ENCODE results near the gene KAZN. TPM values are rescaled to one million over a fixed set of nuclear protein-coding genes. Genes with fewer than 3 reads are reported as not detected.

Gene KAZN
- polyA plus RNA-seq, 1 donor from 2014 or later = 20.6 TPM

DNA sequence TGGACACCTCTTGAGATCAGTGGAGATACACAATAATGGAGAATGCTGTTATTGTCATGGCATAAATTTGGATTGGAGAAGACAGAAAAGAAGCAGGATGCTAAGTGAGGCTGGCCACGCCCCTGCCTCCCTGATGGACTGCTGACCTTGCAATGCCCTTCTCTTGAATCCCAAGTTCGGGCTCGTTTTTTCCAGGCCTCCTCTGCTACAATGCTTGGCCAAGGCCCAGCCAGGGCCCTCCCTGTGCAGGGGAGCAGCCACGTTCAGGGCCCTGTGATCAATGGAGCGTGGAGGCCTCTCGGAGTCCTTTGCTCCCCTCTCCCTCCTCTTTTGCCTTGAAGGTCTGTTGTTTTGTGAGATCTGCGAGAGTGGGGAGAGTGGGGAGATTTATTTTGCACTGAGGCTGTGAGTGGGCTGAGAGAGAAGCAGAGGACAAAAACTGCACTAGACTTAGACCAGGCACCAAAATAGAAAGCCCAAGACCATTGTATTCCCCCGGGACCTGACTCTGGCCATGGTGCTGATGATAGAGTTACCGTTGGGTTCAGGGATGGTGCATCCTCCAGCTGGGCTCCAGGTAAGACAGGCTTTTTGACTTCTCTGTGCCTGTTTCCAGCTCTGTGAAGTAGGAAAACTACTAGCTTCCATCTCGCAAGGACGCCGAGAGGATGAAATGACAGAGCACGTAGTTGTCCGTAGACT, 268.6 kb downstream of the KAZN start:
- no peaks in the 10 kb centered on the region for H3K9me2 ChIP-seq (ENCODE audit: insufficient read depth, low read length)
- H4K20me1 ChIP-seq (ENCODE audit: insufficient read depth) = no peaks in the 10 kb centered on the region
- no peak overlapping the region for H2AFZ ChIP-seq (ENCODE audit: low read depth, low read length)
- no peaks in the 10 kb centered on the region for H3K36me3 ChIP-seq (ENCODE audit: insufficient read depth, low read length)
- no peaks in the 10 kb centered on the region for H3K27me3 ChIP-seq (ENCODE audit: insufficient read depth, low read depth, low read length)
- H3F3A ChIP-seq (ENCODE audit: insufficient read depth, low read length, poor library complexity, severe bottlenecking) = no peaks in the 10 kb centered on the region
- H3K9me3 ChIP-seq (ENCODE audit: low read length) = no peaks in the 10 kb centered on the region
- H3K9ac ChIP-seq (ENCODE audit: low read length) = no peak overlapping the region
- no peak overlapping the region for H3K4me3 ChIP-seq (ENCODE audit: low read length)
- H3K4me2 ChIP-seq (ENCODE audit: low read length) = no peak overlapping the region
- peaks cover 3% of the 10 kb centered on the region for H3K79me2 ChIP-seq (replicated peaks; ENCODE audit: insufficient read depth, low read length)
- no peak for TF ChIP-seq RAD21 (conservative IDR thresholded peaks at IDR 0.05)
- no peak for TF ChIP-seq TAF1 (IDR thresholded peaks at IDR 0.05; ENCODE audit: low read depth)
- H3K27ac ChIP-seq (ENCODE audit: low read length) = no peak overlapping the region

DNA sequence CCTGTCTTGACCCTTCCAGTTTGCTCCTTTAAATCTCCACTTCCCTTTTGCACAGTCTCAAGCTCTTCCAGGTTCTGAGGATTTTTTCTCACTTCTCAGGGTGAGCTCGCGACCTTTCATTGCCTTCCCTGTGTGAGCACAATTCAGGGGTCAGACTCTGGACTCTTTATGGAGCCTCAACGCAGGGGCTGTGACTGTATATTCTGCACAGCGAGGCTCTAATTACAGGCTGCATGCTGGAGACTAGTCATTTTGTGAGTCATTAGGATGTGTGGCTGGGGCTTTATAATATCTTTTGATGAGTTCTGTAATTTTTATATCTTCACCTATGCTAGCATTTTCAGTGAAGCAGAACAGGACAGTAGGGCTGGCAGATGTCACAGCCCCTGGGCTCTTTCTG, 270.7 kb downstream of the KAZN start:
- Histone ChIP-seq H3K4me2 (ENCODE audit: low read length) (no peak overlapping the region), H2AFZ (ENCODE audit: low read depth, low read length) (no peak overlapping the region), H4K20me1 (ENCODE audit: insufficient read depth) (no peaks in the 10 kb centered on the region), H3K9me3 (ENCODE audit: low read length) (no peaks in the 10 kb centered on the region), H3K9ac (ENCODE audit: low read length) (peak overlapping the region; percentile 4), H3K79me2 (replicated peaks; ENCODE audit: insufficient read depth, low read length) (peaks cover 3% of the 10 kb centered on the region), H3F3A (ENCODE audit: insufficient read depth, low read length, poor library complexity, severe bottlenecking) (no peaks in the 10 kb centered on the region), H3K27me3 (ENCODE audit: insufficient read depth, low read depth, low read length) (no peaks in the 10 kb centered on the region), H3K4me3 (ENCODE audit: low read length) (no peak overlapping the region), H3K27ac (ENCODE audit: low read length) (peak overlapping the region; percentile 2), H3K36me3 (ENCODE audit: insufficient read depth, low read length) (no peaks in the 10 kb centered on the region), H3K9me2 (ENCODE audit: insufficient read depth, low read length) (no peaks in the 10 kb centered on the region)
- TF ChIP-seq MXI1 (conservative IDR thresholded peaks at IDR 0.05; ENCODE audit: poor library complexity, severe bottlenecking) (no peak), POLR2AphosphoS5 (IDR thresholded peaks at IDR 0.05) (peak; percentile 16)

DNA sequence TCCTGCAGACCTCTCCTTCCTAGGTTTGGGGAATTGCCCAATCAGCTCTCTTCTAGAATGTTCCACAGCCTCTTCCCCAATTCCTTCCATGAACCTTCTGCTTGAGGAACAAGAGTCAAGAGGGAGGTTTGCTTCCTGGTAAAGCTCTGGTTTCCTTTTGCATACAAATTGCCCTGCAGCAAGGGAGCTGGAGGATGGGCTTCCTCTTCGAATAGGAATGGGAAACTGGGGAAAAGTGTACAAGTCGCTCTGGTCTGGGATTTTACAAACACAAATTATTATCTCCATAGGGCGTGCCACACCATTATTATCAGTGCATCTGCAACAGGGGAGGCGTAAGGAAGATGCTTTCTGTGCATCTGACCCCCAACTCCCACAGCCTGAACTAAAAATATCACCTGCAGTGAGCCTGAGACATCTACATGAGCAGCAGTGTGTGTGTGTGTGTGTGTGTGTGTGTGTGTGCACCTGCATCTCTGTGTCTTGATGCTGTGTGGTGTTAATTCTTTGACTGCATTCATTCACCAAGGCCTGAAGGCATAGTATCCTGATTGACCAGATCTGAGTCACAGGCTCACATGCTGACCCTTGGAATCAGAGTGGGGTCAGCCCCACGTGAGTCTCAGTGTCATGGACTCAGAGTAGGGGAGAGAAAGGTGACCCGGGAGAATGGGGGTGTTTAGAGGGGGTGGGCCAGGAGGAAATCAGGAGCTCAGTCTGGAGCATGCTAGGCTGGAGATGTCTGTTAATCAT, 272.9 kb downstream of the KAZN start:
- Histone ChIP-seq H3F3A (ENCODE audit: insufficient read depth, low read length, poor library complexity, severe bottlenecking) (no peaks in the 10 kb centered on the region), H3K36me3 (ENCODE audit: insufficient read depth, low read length) (no peaks in the 10 kb centered on the region), H3K27me3 (ENCODE audit: insufficient read depth, low read depth, low read length) (no peaks in the 10 kb centered on the region), H3K79me2 (replicated peaks; ENCODE audit: insufficient read depth, low read length) (no peaks in the 10 kb centered on the region), H3K4me3 (ENCODE audit: low read length) (no peak overlapping the region), H4K20me1 (ENCODE audit: insufficient read depth) (no peaks in the 10 kb centered on the region), H3K9me2 (ENCODE audit: insufficient read depth, low read length) (no peaks in the 10 kb centered on the region), H3K27ac (ENCODE audit: low read length) (no peak overlapping the region), H2AFZ (ENCODE audit: low read depth, low read length) (no peak overlapping the region), H3K9ac (ENCODE audit: low read length) (no peak overlapping the region), H3K4me2 (ENCODE audit: low read length) (no peak overlapping the region), H3K9me3 (ENCODE audit: low read length) (no peaks in the 10 kb centered on the region)
- TF ChIP-seq, protein P1, sequence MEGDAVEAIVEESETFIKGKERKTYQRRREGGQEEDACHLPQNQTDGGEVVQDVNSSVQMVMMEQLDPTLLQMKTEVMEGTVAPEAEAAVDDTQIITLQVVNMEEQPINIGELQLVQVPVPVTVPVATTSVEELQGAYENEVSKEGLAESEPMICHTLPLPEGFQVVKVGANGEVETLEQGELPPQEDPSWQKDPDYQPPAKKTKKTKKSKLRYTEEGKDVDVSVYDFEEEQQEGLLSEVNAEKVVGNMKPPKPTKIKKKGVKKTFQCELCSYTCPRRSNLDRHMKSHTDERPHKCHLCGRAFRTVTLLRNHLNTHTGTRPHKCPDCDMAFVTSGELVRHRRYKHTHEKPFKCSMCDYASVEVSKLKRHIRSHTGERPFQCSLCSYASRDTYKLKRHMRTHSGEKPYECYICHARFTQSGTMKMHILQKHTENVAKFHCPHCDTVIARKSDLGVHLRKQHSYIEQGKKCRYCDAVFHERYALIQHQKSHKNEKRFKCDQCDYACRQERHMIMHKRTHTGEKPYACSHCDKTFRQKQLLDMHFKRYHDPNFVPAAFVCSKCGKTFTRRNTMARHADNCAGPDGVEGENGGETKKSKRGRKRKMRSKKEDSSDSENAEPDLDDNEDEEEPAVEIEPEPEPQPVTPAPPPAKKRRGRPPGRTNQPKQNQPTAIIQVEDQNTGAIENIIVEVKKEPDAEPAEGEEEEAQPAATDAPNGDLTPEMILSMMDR (IDR thresholded peaks at IDR 0.05; ENCODE audit: poor library complexity, severe bottlenecking) = no peak
- TF ChIP-seq POLR2AphosphoS5 (IDR thresholded peaks at IDR 0.05) = no peak
- no peak for TF ChIP-seq EP300 (conservative IDR thresholded peaks at IDR 0.05; ENCODE audit: poor library complexity, severe bottlenecking)
- TF ChIP-seq, protein P2, sequence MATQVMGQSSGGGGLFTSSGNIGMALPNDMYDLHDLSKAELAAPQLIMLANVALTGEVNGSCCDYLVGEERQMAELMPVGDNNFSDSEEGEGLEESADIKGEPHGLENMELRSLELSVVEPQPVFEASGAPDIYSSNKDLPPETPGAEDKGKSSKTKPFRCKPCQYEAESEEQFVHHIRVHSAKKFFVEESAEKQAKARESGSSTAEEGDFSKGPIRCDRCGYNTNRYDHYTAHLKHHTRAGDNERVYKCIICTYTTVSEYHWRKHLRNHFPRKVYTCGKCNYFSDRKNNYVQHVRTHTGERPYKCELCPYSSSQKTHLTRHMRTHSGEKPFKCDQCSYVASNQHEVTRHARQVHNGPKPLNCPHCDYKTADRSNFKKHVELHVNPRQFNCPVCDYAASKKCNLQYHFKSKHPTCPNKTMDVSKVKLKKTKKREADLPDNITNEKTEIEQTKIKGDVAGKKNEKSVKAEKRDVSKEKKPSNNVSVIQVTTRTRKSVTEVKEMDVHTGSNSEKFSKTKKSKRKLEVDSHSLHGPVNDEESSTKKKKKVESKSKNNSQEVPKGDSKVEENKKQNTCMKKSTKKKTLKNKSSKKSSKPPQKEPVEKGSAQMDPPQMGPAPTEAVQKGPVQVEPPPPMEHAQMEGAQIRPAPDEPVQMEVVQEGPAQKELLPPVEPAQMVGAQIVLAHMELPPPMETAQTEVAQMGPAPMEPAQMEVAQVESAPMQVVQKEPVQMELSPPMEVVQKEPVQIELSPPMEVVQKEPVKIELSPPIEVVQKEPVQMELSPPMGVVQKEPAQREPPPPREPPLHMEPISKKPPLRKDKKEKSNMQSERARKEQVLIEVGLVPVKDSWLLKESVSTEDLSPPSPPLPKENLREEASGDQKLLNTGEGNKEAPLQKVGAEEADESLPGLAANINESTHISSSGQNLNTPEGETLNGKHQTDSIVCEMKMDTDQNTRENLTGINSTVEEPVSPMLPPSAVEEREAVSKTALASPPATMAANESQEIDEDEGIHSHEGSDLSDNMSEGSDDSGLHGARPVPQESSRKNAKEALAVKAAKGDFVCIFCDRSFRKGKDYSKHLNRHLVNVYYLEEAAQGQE (IDR thresholded peaks at IDR 0.05; ENCODE audit: borderline replicate concordance) = no peak
- no peak for TF ChIP-seq TAF1 (IDR thresholded peaks at IDR 0.05; ENCODE audit: low read depth)
- no peak for TF ChIP-seq MXI1 (conservative IDR thresholded peaks at IDR 0.05; ENCODE audit: poor library complexity, severe bottlenecking)
- no peak for TF ChIP-seq EZH2 (IDR thresholded peaks at IDR 0.05; ENCODE audit: borderline replicate concordance, insufficient read depth, low read length, poor library complexity, severe bottlenecking)
- no peak for TF ChIP-seq RAD21 (conservative IDR thresholded peaks at IDR 0.05)
